CD4-positive, alpha-beta T cell (primary cell): Measurements from ENCODE around the gene AFG1L. TPM values are rescaled to one million over a fixed set of nuclear protein-coding genes. Genes with fewer than 3 reads are reported as not detected.

Experiments
- ATAC-seq: fragments of 200-7000 bp; cut with Tn5 transposase; one replicate; pipeline ENCODE4 v1.10.0; 2022; ENCODE audit warnings: mild to moderate bottlenecking; ENCODE audit not compliant: poor library complexity
- CTCF ChIA-PET: fragments of 350-600 bp; sonication (Branson Sonifier 250); formaldehyde crosslinking; loops from one replicate; lab custom pipeline; 2021; ENCODE audit warnings: antibody characterized with exemption, inconsistent platforms; lab: Charles Lee
- POLR2A ChIA-PET: fragments of 350-600 bp; sonication (Branson Sonifier 250); formaldehyde crosslinking; loops from one replicate; lab custom pipeline; 2021; ENCODE audit warnings: antibody characterized with exemption, inconsistent platforms; lab: Charles Lee
- DNase-seq, 14 experiments: peaks; one replicate each; pipeline ENCODE4 v3.0.0-alpha.2; 2013 to 2020; ENCODE audit warnings: mixed read lengths in 2 of 14
- H3K27ac ChIP-seq, 2 donors: one replicate each; pipeline versions ENCODE4 v1.5.1 to v1.7.0; 2013; ENCODE audit warnings: low read length in 2 of 2, low read depth in 1 of 2, mild to moderate bottlenecking in 1 of 2
- H3K27me3 ChIP-seq, 2 experiments: 1 replicate in 1 of 2; 2 replicates in 1 of 2; pipeline versions ENCODE4 v1.6.1 to v1.7.0; 2013; ENCODE audit warnings: low read length in 2 of 2, control low read depth in 1 of 2, mild to moderate bottlenecking in 1 of 2, moderate library complexity in 1 of 2; ENCODE audit not compliant: insufficient read depth in 2 of 2, control insufficient read depth in 1 of 2
- H3K36me3 ChIP-seq: one replicate; pipeline ENCODE4 v1.6.1; 2013; ENCODE audit warnings: low read length, control low read depth; ENCODE audit not compliant: insufficient read depth
- H3K4me1 ChIP-seq: one replicate; pipeline ENCODE4 v1.6.1; 2013; ENCODE audit warnings: low read length, control low read depth; ENCODE audit not compliant: insufficient read depth
- H3K4me3 ChIP-seq: one replicate; pipeline ENCODE4 v1.5.1; 2013; ENCODE audit warnings: mild to moderate bottlenecking, low read length, moderate library complexity
- H3K9me3 ChIP-seq, 2 experiments: 1 replicate in 1 of 2; 2 replicates in 1 of 2; pipeline versions ENCODE4 v1.6.1 to v1.7.0; 2013; ENCODE audit warnings: low read length in 2 of 2, mild to moderate bottlenecking in 2 of 2, control low read depth in 1 of 2, moderate library complexity in 1 of 2; ENCODE audit not compliant: control insufficient read depth in 1 of 2, insufficient read depth in 1 of 2
- H3K27ac Mint-ChIP-seq: one replicate; pipeline ENCODE4 v1.8.0; 2020; ENCODE audit warnings: mixed read lengths
- H3K27me3 Mint-ChIP-seq: one replicate; pipeline ENCODE4 v1.8.0; 2021; ENCODE audit warnings: mixed read lengths
- H3K36me3 Mint-ChIP-seq: one replicate; pipeline ENCODE4 v1.8.0; 2021; ENCODE audit warnings: low read depth, mixed read lengths
- H3K4me1 Mint-ChIP-seq: one replicate; pipeline ENCODE4 v1.8.0; 2021; ENCODE audit warnings: low read depth, mixed read lengths
- H3K4me3 Mint-ChIP-seq: one replicate; pipeline ENCODE4 v1.8.0; 2020; ENCODE audit warnings: mild to moderate bottlenecking, mixed read lengths
- H3K9me3 Mint-ChIP-seq: one replicate; pipeline ENCODE4 v1.8.0; 2020; ENCODE audit warnings: mixed read lengths
- intact Hi-C, 2 experiments: fragments of 100-400 bp; cut with DNase I in 1 of 2; cut with micrococcal nuclease in 1 of 2; formaldehyde crosslinking; loops; one replicate each; pipeline versions ENCODE4 v1.15.1 to v1.9.0; 2023 to 2025; cut with DNase I, micrococcal nuclease
- total RNA-seq, 174 experiments: library from RNA in 2 of 174; stranded (reverse) in 2 of 174; gene quantifications; one replicate each; pipeline ENCODE4 v1.2.3 and lab custom pipeline; 2021 to 2026
- TF ChIP-seq, protein P1 (sequence below): fragments of 200-600 bp; IDR thresholded peaks from one replicate; pipeline ENCODE4 v1.8.0; 2022; ENCODE audit warnings: antibody characterized with exemption, mild to moderate bottlenecking

AFG1L gene
- total RNA-seq, 2 experiments from 2014 or later: 3.0 to 3.9 TPM

DNA sequence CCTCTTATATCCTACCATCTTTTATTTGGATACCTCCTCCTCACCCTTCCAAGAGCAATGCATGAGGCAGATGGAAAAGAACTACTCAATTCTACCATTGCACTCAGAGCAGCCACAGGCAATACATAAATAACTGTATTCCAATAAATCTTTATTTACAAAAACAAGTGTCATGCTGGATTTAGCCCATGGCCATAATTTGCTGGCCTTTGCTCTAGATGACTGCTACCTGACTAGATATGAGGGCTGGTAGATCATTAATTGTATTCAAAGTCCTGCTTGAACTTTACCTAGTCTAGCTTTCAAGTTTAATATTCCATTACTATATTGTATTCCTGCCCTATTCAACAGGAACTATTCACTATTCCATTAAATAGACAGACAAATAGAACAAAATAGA is 37.1 kb downstream of the AFG1L start:
- CTCF ChIA-PET: no interaction called here
- TF ChIP-seq, protein P1, sequence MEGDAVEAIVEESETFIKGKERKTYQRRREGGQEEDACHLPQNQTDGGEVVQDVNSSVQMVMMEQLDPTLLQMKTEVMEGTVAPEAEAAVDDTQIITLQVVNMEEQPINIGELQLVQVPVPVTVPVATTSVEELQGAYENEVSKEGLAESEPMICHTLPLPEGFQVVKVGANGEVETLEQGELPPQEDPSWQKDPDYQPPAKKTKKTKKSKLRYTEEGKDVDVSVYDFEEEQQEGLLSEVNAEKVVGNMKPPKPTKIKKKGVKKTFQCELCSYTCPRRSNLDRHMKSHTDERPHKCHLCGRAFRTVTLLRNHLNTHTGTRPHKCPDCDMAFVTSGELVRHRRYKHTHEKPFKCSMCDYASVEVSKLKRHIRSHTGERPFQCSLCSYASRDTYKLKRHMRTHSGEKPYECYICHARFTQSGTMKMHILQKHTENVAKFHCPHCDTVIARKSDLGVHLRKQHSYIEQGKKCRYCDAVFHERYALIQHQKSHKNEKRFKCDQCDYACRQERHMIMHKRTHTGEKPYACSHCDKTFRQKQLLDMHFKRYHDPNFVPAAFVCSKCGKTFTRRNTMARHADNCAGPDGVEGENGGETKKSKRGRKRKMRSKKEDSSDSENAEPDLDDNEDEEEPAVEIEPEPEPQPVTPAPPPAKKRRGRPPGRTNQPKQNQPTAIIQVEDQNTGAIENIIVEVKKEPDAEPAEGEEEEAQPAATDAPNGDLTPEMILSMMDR: no peak
- Mint-ChIP-seq H3K4me3 (no peak overlapping the region), H3K27ac (no peak overlapping the region), H3K27me3 (no peaks in the 10 kb centered on the region), H3K4me1 (no peaks in the 10 kb centered on the region), H3K36me3 (peaks cover 18% of the 10 kb centered on the region), H3K9me3 (peaks cover 2% of the 10 kb centered on the region)
- no peak overlapping the region for H3K27ac ChIP-seq
- ATAC-seq: no peak
- H3K4me3 ChIP-seq: no peak overlapping the region
- POLR2A ChIA-PET: no interaction called here
- no peaks in the 10 kb centered on the region for H3K27me3 ChIP-seq
- no peaks in the 10 kb centered on the region for H3K4me1 ChIP-seq
- no peak for DNase-seq
- H3K36me3 ChIP-seq: peaks cover 7% of the 10 kb centered on the region
- intact Hi-C loops: no loop called here
- no peaks in the 10 kb centered on the region for H3K9me3 ChIP-seq

DNA sequence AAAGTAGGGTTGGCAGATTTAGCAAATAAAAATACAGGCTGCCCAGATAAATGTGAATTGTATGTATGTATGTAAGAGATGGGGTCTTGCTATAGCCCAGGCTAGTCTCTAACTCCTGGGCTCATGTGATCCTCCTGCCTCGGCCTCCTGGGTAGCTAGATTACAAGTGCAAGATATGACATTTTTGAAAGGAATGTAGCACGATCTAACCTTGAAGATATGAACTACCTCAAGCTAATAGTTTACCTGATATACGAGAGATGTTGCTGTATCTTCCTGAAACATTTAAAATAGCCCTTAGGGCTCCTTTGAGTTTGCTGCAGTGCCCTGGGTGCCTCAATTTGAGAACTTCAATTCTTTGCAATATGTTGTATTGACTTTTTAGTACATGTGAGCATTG is 42.1 kb downstream of the AFG1L start:
- no peaks in the 10 kb centered on the region for H3K9me3 Mint-ChIP-seq

DNA sequence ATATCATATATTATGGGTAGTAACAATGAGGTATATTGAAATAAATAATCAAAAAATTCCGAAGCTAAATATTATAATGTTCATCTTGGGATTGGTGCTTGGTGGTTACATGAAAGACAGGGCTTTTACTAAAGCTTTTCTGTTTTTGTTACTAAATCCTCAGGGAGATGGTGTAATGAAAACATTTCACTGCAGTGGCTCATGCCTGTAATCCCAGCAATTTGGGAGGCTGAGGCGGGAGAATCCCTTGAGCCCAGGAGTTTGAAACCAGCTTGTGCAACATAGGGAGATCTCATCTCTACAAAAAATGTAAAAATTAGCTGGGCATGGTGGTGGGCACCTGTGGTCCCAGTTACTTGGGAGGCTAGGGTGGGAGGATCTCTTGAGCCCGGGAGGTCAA is 42.9 kb downstream of the AFG1L start:
- no peaks in the 10 kb centered on the region for H3K4me1 Mint-ChIP-seq
- H3K9me3 Mint-ChIP-seq: no peaks in the 10 kb centered on the region
- ChIA-PET POLR2A (interaction anchor here (0.7 to 0.8 kb wide), 2 partner anchors 176 to 444 kb away, joined by 3 read pairs; no protein-coding TSS in a partner anchor), CTCF (no interaction called here)
- peaks cover 4% of the 10 kb centered on the region for H3K36me3 Mint-ChIP-seq
- no peaks in the 10 kb centered on the region for H3K27me3 Mint-ChIP-seq
- ATAC-seq: no peak
- TF ChIP-seq, protein P1: no peak
- no peak overlapping the region for H3K27ac Mint-ChIP-seq
- H3K9me3 ChIP-seq: no peaks in the 10 kb centered on the region
- H3K4me3 Mint-ChIP-seq: no peak overlapping the region
- no peaks in the 10 kb centered on the region for H3K36me3 ChIP-seq
- no peak for DNase-seq
- H3K4me3 ChIP-seq: no peak overlapping the region
- no peak overlapping the region for H3K27ac ChIP-seq
- H3K4me1 ChIP-seq: no peaks in the 10 kb centered on the region
- H3K27me3 ChIP-seq: no peaks in the 10 kb centered on the region
- intact Hi-C loops: no loop called here

More for the DNA sequence above, 42.1 kb downstream of the AFG1L start:
- Histone ChIP-seq H3K27ac (no peak overlapping the region), H3K4me3 (no peak overlapping the region), H3K36me3 (no peaks in the 10 kb centered on the region), H3K4me1 (no peaks in the 10 kb centered on the region), H3K27me3 (no peaks in the 10 kb centered on the region), H3K9me3 (no peaks in the 10 kb centered on the region)
- ChIA-PET CTCF (no interaction called here), POLR2A (no interaction called here)
- H3K4me1 Mint-ChIP-seq: no peaks in the 10 kb centered on the region
- no peak overlapping the region for H3K4me3 Mint-ChIP-seq
- intact Hi-C loops: no loop called here
- H3K36me3 Mint-ChIP-seq: peaks cover 4% of the 10 kb centered on the region
- no peak overlapping the region for H3K27ac Mint-ChIP-seq
- ATAC-seq (no peak), DNase-seq (no peak)
- TF ChIP-seq, protein P1: no peak
- no peaks in the 10 kb centered on the region for H3K27me3 Mint-ChIP-seq
